Neutrophil (primary cell): Measurements from ENCODE around the gene CUEDC2.

Experiments
- H3K27ac ChIP-seq: fragments of 200-600 bp; sonication (generic); 2 replicates; pipeline ENCODE4 v1.5.1; 2016; ENCODE audit warnings: mild to moderate bottlenecking, moderate library complexity
- H3K27me3 ChIP-seq: fragments of 200-600 bp; sonication (generic); 2 replicates; pipeline ENCODE4 v1.6.0; 2016; ENCODE audit warnings: mild to moderate bottlenecking
- H3K36me3 ChIP-seq: fragments of 200-600 bp; sonication (generic); 2 replicates; pipeline ENCODE4 v1.5.1; 2017
- H3K4me1 ChIP-seq, 2 experiments: fragments of 200-600 bp in 1 of 2; sonication (generic) in 1 of 2; 1 replicate in 1 of 2; 2 replicates in 1 of 2; pipeline versions ENCODE4 v1.5.1 to v1.6.1; 2013 to 2016; ENCODE audit warnings: low read depth in 1 of 2, low read length in 1 of 2, mild to moderate bottlenecking in 1 of 2, moderate library complexity in 1 of 2; ENCODE audit not compliant: control insufficient read depth in 1 of 2, insufficient read depth in 1 of 2
- H3K4me3 ChIP-seq, 2 experiments: fragments of 200-600 bp in 1 of 2; sonication (generic) in 1 of 2; 1 replicate in 1 of 2; 2 replicates in 1 of 2; pipeline ENCODE4 v1.5.1; 2013 to 2016; ENCODE audit warnings: low read depth in 1 of 2, low read length in 1 of 2, mild to moderate bottlenecking in 1 of 2, moderate library complexity in 1 of 2
- H3K9me3 ChIP-seq: fragments of 200-600 bp; sonication (generic); 2 replicates; pipeline ENCODE4 v1.5.1; 2016
- TF ChIP-seq, protein P1 (sequence below): fragments of 200-600 bp; sonication (generic); IDR thresholded peaks from 2 replicates; pipeline ENCODE4 v1.5.1; 2016; ENCODE audit warnings: antibody characterized with exemption

CUEDC2 gene

DNA sequence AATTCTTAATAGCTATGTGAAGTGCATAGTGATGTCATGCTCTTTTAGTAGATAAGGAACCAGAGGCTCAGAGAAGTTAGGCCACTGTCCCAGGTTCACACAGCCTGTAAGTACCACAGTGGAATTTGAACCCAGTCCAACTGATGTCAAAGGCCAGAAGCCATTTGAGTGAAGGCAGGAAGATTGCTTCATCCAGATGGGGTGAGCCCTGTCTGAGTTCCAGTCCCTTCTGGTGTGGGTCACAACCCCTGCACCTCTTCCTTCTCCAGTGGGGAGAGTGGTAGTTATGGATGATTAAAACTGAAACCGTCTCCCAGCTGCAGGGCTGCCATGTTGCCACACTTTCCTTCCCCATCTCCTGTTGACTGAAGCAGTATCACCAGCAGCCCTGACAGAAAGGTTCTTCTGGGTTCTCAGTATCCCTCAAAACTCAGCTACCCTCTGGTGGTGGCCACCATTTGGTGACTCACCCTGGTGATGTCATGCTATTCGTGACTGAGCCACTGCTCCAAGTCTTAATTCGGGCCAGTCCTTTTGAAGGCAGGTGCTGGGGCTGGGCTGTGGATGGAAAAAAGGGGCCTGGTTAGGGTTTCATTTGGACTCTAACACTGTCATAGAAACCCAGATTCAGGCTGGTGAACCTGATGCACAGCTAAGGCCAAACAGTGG is 20.4 kb upstream of the CUEDC2 start:
- Histone ChIP-seq H3K27ac (peak overlapping the region; percentile 82), H3K4me1 (peaks cover 72% of the 10 kb centered on the region in 2 experiments)

GRCh38 chr10:102451105-102451969 is 19.0 kb upstream of the CUEDC2 start, which contains the start of gene C10orf95:
C10orf95 (minus strand) TSS chr10:102451543; CDS start chr10:102451093, 450 bp downstream.
- TF ChIP-seq, protein P1, sequence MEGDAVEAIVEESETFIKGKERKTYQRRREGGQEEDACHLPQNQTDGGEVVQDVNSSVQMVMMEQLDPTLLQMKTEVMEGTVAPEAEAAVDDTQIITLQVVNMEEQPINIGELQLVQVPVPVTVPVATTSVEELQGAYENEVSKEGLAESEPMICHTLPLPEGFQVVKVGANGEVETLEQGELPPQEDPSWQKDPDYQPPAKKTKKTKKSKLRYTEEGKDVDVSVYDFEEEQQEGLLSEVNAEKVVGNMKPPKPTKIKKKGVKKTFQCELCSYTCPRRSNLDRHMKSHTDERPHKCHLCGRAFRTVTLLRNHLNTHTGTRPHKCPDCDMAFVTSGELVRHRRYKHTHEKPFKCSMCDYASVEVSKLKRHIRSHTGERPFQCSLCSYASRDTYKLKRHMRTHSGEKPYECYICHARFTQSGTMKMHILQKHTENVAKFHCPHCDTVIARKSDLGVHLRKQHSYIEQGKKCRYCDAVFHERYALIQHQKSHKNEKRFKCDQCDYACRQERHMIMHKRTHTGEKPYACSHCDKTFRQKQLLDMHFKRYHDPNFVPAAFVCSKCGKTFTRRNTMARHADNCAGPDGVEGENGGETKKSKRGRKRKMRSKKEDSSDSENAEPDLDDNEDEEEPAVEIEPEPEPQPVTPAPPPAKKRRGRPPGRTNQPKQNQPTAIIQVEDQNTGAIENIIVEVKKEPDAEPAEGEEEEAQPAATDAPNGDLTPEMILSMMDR: no peak
- H3K27ac ChIP-seq: peak within 1 kb of the TSS; percentile 82

More for the DNA sequence above, 20.4 kb upstream of the CUEDC2 start:
- H3K9me3 ChIP-seq: no peaks in the 10 kb centered on the region
- no peak overlapping the region for H3K4me3 ChIP-seq
- no peaks in the 10 kb centered on the region for H3K27me3 ChIP-seq
- no peaks in the 10 kb centered on the region for H3K36me3 ChIP-seq
- TF ChIP-seq, protein P1: no peak

DNA sequence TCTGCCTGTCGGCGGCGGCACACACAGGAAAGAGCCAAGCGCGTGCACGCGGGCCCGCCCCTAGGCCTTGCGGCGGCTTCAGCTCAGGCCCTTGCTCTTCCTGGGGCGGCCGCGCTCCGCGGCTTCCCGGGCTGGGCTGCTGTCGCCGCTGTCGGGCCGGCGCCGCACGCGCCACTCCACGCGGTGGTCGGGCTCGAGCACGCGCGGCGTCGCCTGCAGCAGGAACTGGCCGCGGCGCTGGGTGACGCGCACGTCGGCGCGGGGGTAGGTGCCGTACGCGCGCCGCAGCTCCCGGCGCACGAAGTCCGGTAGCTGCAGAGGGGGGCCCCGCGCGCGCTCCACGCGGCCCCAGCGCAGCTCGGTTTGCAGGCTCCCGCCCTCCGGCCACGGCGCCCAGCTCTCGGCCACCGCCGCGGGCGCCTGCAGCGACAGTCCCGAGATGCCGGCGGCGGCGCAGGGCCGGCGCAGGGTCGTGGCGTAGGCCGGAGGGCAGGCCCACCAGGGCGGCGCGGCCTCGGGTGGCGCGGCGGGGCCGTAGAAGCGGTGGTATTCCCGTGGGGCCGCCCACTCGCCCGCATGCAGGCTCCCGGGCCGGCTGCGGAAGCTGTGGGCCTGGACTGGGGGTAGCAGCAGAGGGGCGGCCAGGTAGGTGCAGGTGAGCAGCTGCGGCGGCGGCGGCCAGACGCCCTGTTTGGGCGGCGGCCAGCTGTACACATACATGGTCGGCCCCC is 18.2 kb upstream of the CUEDC2 start:
- no peaks in the 10 kb centered on the region for H3K36me3 ChIP-seq
- peaks cover 56% of the 10 kb centered on the region in 2 experiments for H3K4me1 ChIP-seq
- H3K9me3 ChIP-seq: no peaks in the 10 kb centered on the region
- peak overlapping the region; percentile 83 to 85 for H3K4me3 ChIP-seq
- H3K27ac ChIP-seq: peak overlapping the region; percentile 74
- H3K27me3 ChIP-seq: no peaks in the 10 kb centered on the region
- TF ChIP-seq, protein P1: no peak

More at GRCh38 chr10:102451105-102451969, 19.0 kb upstream of the CUEDC2 start, which contains the start of gene C10orf95:
- Histone ChIP-seq H3K27me3 (no peaks in the 10 kb centered on the region), H3K9me3 (no peaks in the 10 kb centered on the region), H3K36me3 (no peaks in the 10 kb centered on the region), H3K4me3 (peak within 1 kb of the TSS; percentile 83 to 85), H3K4me1 (peaks cover 64% of the 10 kb centered on the region in 2 experiments)

DNA sequence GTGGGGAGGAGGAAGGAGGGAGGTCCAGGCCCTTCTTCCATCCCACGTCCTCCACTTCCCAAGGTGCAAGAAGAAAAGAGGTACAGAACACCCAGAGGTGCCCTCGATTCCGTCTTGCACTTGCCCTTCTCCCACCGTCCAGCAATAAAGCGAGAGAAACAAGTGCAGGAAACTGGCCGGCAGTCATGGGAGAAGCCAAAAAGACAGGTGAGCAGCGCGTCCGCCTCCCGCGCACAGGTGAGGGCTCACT is 17.7 kb upstream of the CUEDC2 start:
- Histone ChIP-seq H3K9me3 (no peaks in the 10 kb centered on the region), H3K36me3 (no peaks in the 10 kb centered on the region), H3K27me3 (no peaks in the 10 kb centered on the region), H3K4me3 (peak overlapping the region; percentile 83 to 85), H3K4me1 (peaks cover 51% of the 10 kb centered on the region in 2 experiments), H3K27ac (peak overlapping the region; percentile 74)
- TF ChIP-seq, protein P1: no peak

DNA sequence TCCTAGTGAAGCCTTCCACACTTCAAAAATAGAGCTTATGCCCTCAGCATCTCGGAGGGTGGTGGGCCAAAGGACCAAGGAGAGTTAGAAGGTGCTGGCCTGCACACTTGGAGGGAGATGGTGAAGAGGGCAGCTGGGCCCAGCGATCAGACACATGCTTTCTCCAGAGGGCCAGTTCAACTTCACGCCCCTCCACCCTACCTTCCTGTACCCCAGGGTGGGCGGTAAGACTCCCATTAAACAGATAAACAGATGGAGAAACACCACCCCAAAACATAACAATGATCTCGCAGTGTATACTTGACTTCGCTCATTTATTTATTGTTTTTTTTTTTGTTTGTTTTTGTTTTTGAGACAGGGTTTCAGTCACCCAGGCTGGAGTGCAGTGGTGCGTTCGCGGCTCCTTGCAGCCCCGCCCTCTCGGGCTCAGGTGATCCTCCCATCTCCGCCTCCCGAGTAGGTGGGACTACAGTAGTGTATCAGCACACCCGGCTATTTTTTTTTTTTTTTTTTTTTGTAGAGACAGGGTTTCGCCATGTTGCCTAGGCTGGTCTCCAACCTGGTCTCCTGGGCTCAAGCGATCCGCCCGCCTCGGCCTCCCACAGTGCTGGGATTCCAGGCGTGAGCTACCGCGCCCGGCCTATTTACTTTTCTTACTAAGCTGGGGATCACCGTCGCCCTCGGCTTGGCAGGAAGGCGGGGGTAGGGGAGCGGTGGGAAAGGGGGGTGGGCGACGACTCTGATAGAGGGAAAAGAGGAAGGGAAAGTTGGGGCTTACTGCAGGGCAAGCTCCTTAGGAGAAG is 17.1 kb upstream of the CUEDC2 start:
- H3K9me3 ChIP-seq: no peaks in the 10 kb centered on the region
- TF ChIP-seq, protein P1: no peak
- peak overlapping the region; percentile 74 for H3K27ac ChIP-seq
- H3K4me3 ChIP-seq: peak overlapping the region; percentile 83 to 85
- no peaks in the 10 kb centered on the region for H3K27me3 ChIP-seq
- peaks cover 46% of the 10 kb centered on the region in 2 experiments for H3K4me1 ChIP-seq
- no peaks in the 10 kb centered on the region for H3K36me3 ChIP-seq
